ENCODE results near the gene SS18L1.

Gene SS18L1

GRCh38 chr20:62159052-62159451 lies 15.5 kb downstream of the SS18L1 start:
- Histone ChIP-seq H3K27ac (no peak overlapping the region), H3K36me3 (peaks cover 15 to 71% (median 48%) of the 10 kb centered on the region in 3 donors), H3K4me1 (peaks cover 0 to 15% (median 6%) of the 10 kb centered on the region in 4 donors), H3K4me3 (no peak overlapping the region), H3K27me3 (no peaks in the 10 kb centered on the region), H3K9me3 (no peaks in the 10 kb centered on the region)
- intact Hi-C loops (cut with DNase I; ENCODE audit: low total_unique reads) = no loop called here
- TF ChIP-seq, protein P1, sequence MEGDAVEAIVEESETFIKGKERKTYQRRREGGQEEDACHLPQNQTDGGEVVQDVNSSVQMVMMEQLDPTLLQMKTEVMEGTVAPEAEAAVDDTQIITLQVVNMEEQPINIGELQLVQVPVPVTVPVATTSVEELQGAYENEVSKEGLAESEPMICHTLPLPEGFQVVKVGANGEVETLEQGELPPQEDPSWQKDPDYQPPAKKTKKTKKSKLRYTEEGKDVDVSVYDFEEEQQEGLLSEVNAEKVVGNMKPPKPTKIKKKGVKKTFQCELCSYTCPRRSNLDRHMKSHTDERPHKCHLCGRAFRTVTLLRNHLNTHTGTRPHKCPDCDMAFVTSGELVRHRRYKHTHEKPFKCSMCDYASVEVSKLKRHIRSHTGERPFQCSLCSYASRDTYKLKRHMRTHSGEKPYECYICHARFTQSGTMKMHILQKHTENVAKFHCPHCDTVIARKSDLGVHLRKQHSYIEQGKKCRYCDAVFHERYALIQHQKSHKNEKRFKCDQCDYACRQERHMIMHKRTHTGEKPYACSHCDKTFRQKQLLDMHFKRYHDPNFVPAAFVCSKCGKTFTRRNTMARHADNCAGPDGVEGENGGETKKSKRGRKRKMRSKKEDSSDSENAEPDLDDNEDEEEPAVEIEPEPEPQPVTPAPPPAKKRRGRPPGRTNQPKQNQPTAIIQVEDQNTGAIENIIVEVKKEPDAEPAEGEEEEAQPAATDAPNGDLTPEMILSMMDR (IDR thresholded peaks at IDR 0.05) = no peak
- DNase-seq = no peak

DNA sequence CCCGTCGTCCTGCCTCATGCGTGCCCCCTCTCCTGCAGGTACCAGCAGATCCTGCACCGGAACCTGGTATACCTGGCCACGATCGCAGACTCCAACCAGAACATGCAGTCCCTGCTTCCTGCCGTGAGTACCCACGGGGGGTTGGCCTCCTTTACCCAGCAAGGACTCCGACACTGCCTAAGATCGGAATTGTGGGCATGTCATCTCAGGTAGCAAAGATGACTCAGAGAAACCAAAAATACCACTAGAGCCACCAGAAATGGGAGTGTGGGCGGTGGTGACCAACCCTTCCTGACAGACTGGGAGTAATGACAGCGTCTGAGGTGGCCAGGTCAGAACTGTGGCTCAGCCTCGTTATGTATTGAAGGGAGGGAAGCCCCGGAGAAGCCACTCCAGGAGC lies 16.3 kb downstream of the SS18L1 start:
- Histone ChIP-seq H3K27ac (no peak overlapping the region), H3K4me1 (peaks cover 0 to 15% (median 6%) of the 10 kb centered on the region in 4 donors), H3K4me3 (no peak overlapping the region), H3K9me3 (no peaks in the 10 kb centered on the region), H3K27me3 (no peaks in the 10 kb centered on the region), H3K36me3 (peaks cover 23 to 72% (median 49%) of the 10 kb centered on the region in 3 donors)
- intact Hi-C loops (cut with DNase I; ENCODE audit: low total_unique reads) = no loop called here
- DNase-seq = no peak
- TF ChIP-seq, protein P1 (IDR thresholded peaks at IDR 0.05) = no peak

DNA sequence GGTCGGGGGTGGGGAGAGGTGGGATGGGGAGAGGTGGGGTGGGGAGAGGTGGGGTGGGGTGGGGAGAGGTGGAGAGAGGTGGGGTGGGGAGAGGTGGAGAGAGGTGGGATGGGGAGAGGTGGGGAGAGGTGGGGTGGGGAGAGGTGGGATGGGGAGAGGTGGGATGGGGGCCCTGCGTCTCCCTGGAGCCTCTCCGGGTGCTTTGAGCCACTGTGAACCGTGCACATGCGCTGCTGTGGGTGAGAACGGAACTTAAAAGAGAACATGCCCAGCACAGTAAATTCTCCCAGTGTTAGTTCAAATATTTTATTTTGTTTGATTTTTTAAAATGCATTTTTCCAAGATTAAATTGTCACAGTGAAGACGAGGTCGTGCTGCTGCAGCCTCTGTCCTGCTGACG lies 16.7 kb downstream of the SS18L1 start:
- no peak overlapping the region for H3K4me3 ChIP-seq
- H3K36me3 ChIP-seq = peaks cover 27 to 74% (median 51%) of the 10 kb centered on the region in 3 donors
- no peaks in the 10 kb centered on the region for H3K27me3 ChIP-seq
- no peak overlapping the region for H3K27ac ChIP-seq
- H3K9me3 ChIP-seq = no peaks in the 10 kb centered on the region
- intact Hi-C loops (cut with DNase I; ENCODE audit: low total_unique reads) = no loop called here
- TF ChIP-seq, protein P1 (IDR thresholded peaks at IDR 0.05) = no peak
- DNase-seq = no peak
- peaks cover 0 to 15% (median 6%) of the 10 kb centered on the region in 4 donors for H3K4me1 ChIP-seq

DNA sequence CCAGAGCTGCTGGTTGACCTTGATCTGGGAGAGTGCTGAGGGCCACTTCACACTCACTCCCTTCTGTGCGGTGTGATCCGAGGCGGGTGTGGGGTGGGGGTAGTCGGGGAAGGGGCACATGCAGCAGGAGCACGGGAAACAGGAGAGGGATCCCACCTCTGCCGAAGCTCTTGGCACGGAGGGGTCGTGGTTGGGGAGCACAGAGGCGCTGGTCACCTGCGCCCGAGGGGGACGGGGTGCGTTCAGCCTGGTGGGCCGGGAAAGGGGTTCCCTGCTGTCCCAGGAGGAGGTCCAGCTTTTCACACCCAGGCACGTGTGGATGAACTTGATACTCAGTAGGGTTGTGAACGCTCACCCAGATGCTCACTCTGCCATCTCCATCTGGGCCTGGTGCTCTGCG lies 17.3 kb downstream of the SS18L1 start:
- Histone ChIP-seq H3K4me1 (peaks cover 0 to 12% (median 6%) of the 10 kb centered on the region in 4 donors), H3K27ac (no peak overlapping the region), H3K9me3 (no peaks in the 10 kb centered on the region), H3K4me3 (no peak overlapping the region), H3K27me3 (no peaks in the 10 kb centered on the region), H3K36me3 (peaks cover 34 to 75% (median 57%) of the 10 kb centered on the region in 3 donors)
- intact Hi-C loops (cut with DNase I; ENCODE audit: low total_unique reads) = no loop called here
- TF ChIP-seq, protein P1 (IDR thresholded peaks at IDR 0.05) = no peak
- DNase-seq = no peak

- DNase-seq = no peak
- Histone ChIP-seq H3K4me3 (no peak overlapping the region), H3K27ac (no peak overlapping the region), H3K9me3 (no peaks in the 10 kb centered on the region), H3K27me3 (no peaks in the 10 kb centered on the region), H3K4me1 (peaks cover 0 to 12% (median 6%) of the 10 kb centered on the region in 4 donors), H3K36me3 (peaks cover 38 to 76% (median 62%) of the 10 kb centered on the region in 3 donors)
- intact Hi-C loops (cut with DNase I; ENCODE audit: low total_unique reads) = no loop called here
- TF ChIP-seq, protein P1 (IDR thresholded peaks at IDR 0.05) = no peak
Measured at GRCh38 chr20:62161347-62161746, 17.8 kb downstream of the SS18L1 start.
